OCI-LY1 (cell line): ENCODE measurements around the gene RAB10.

ENCODE experiments used
- EZH2 ChIP-seq: fragments of 200-600 bp; sonication (generic), shearing (Covaris generic); IDR thresholded peaks from 2 replicates; pipeline ENCODE4 v1.8.0; 2017; ENCODE audit warnings: borderline replicate concordance, mixed run types, mild to moderate bottlenecking, antibody characterized with exemption, low read length, moderate library complexity, mixed read lengths
- TF ChIP-seq, protein P1 (sequence below): fragments of 200-600 bp; sonication (generic), shearing (Covaris generic); IDR thresholded peaks from 2 replicates; pipeline ENCODE4 v1.5.1; 2017; ENCODE audit warnings: mild to moderate bottlenecking, antibody characterized with exemption, low read length, moderate library complexity, mixed read lengths

DNA sequence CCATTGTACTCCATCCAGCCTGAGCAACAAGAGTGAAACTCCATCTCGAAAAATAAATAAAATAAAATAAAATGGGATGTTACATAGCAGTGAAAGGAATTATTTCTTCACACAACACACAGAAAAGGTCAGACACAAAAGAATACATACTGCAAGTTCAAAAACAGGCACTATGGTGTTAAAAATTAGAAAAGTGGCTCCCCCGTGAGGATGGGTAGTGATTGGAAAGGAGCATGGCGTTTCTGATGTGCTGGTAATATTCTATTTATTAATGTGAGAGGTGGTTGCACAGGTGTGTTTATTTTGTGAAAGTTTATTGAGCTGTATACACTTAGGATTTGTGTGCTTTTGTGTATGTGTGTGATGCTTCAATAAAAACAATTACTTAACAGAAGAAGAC, 22.9 kb upstream of the RAB10 start:
- TF ChIP-seq, protein P1, sequence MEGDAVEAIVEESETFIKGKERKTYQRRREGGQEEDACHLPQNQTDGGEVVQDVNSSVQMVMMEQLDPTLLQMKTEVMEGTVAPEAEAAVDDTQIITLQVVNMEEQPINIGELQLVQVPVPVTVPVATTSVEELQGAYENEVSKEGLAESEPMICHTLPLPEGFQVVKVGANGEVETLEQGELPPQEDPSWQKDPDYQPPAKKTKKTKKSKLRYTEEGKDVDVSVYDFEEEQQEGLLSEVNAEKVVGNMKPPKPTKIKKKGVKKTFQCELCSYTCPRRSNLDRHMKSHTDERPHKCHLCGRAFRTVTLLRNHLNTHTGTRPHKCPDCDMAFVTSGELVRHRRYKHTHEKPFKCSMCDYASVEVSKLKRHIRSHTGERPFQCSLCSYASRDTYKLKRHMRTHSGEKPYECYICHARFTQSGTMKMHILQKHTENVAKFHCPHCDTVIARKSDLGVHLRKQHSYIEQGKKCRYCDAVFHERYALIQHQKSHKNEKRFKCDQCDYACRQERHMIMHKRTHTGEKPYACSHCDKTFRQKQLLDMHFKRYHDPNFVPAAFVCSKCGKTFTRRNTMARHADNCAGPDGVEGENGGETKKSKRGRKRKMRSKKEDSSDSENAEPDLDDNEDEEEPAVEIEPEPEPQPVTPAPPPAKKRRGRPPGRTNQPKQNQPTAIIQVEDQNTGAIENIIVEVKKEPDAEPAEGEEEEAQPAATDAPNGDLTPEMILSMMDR, result no peak; the same call in 1 of the 2 replicates
- no peak for TF ChIP-seq EZH2
